GM12891 (cell line): ENCODE data around the gene GUCY1A1.

Source experiments
- PAX5 ChIP-seq: IDR thresholded peaks from 2 replicates; pipeline ENCODE4 v1.6.1; 2011; ENCODE audit warnings: low read length, moderate library complexity, mild to moderate bottlenecking; ENCODE audit not compliant: insufficient read depth, severe bottlenecking
- POLR2A ChIP-seq: IDR thresholded peaks from 2 replicates; pipeline ENCODE4 v1.6.1; 2011; ENCODE audit warnings: low read depth, low read length, control low read depth
- POLR2AphosphoS5 ChIP-seq: IDR thresholded peaks from 2 replicates; pipeline ENCODE4 v1.6.1; 2011; ENCODE audit warnings: low read depth, low read length, control low read depth

DNA sequence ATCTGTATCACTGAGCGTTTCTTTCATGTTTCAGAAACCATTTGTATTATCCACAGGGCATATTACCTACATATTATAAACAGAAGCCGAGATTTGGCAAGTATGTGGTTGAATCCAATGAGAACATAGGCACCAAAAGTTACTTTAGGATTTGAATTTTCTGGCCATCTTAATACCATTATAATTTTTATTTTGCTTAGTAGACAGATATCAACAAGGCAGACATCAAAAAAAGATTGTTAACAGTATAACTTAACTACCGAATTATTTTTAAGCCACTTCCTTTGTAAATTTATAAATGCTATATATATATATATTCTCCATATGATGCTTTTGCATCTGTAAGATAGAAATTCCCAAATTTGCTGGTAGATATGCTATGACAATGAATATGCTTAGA lies 94.4 kb downstream of the GUCY1A1 start:
- TF ChIP-seq POLR2AphosphoS5 (no peak), POLR2A (no peak), PAX5 (no peak)
